ENCODE results near the gene DTL.

The DTL gene

DNA sequence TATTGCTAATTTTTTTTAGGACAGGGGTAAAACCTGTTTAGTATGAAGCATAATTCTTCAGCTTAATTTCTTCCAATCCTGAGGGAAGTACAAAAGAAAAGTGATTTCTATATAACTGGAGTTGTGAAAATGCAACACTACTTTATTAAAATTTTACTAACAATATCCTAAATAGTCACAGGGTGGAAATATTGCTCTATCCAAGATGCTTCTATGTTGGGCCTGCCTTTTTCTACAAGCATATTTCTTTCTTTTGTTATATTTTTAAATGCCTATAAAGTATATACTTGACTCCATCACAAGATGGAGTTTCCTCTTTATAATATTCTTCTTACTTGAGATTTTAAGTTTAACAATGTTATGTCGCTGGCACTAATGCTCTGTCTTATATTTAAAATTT, 37.9 kb downstream of the DTL start:
- H3K27ac ChIP-seq (ENCODE audit: low read length) = no peak overlapping the region
- no peaks in the 10 kb centered on the region for H3K4me1 ChIP-seq (ENCODE audit: control insufficient read depth in 1 of 2, insufficient read depth in 2 of 2, low read length in 2 of 2)
- H3K4me3 ChIP-seq (ENCODE audit: low read depth in 1 of 2, low read length in 2 of 2) = no peak overlapping the region
- H3K36me3 ChIP-seq (ENCODE audit: control insufficient read depth in 1 of 2, insufficient read depth in 2 of 2, low read length in 2 of 2) = no peaks in the 10 kb centered on the region
- H3K27me3 ChIP-seq (ENCODE audit: low read depth, low read length) = no peaks in the 10 kb centered on the region
- no peaks in the 10 kb centered on the region for H3K9me3 ChIP-seq (ENCODE audit: control insufficient read depth in 1 of 2, low read length in 2 of 2)

DNA sequence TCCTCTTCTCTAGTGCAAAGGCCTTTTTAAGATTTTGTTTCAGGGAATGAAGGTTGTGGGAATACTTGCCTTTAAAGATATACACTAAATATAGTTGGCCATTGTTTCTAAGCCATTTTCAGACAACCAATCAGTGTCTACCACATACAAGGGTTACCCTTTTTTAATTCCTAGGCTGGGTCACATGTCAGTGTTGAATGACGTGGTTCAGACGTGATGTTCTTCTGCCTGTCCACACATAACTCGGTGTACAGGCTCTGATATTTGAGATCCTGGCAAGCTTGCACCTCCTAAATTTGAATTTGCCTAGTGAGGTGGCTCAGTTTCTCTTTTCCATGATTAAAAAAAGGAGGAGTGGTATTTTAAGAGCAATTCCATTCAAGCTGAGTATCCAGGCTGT, 38.8 kb downstream of the DTL start:
- no peaks in the 10 kb centered on the region for H3K36me3 ChIP-seq (ENCODE audit: control insufficient read depth in 1 of 2, insufficient read depth in 2 of 2, low read length in 2 of 2)
- no peaks in the 10 kb centered on the region for H3K4me1 ChIP-seq (ENCODE audit: control insufficient read depth in 1 of 2, insufficient read depth in 2 of 2, low read length in 2 of 2)
- H3K4me3 ChIP-seq (ENCODE audit: low read depth in 1 of 2, low read length in 2 of 2) = no peak overlapping the region
- H3K27me3 ChIP-seq (ENCODE audit: low read depth, low read length) = no peaks in the 10 kb centered on the region
- no peak overlapping the region for H3K27ac ChIP-seq (ENCODE audit: low read length)
- H3K9me3 ChIP-seq (ENCODE audit: control insufficient read depth in 1 of 2, low read length in 2 of 2) = no peaks in the 10 kb centered on the region

DNA sequence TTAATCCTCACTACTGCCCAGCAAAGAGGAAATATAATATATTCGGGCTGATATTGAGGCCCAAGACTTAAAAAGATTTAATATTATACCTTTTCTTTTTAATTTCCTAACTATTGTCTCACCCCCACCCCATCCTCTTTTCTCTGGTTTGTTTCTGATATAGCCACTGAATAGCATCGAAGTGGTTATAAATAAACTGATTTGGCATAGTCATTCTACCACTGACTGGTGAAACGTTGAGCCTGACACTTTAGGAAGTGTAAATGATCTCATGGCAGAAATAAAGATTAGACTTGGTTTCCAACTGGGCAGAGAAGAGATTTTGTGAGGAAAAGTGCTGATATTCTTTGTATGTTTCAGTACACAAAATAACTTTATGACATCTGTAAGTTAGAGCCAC, 39.3 kb downstream of the DTL start:
- Histone ChIP-seq H3K27me3 (ENCODE audit: low read depth, low read length) (no peaks in the 10 kb centered on the region), H3K36me3 (ENCODE audit: control insufficient read depth in 1 of 2, insufficient read depth in 2 of 2, low read length in 2 of 2) (no peaks in the 10 kb centered on the region), H3K4me3 (ENCODE audit: low read depth in 1 of 2, low read length in 2 of 2) (no peak overlapping the region), H3K4me1 (ENCODE audit: control insufficient read depth in 1 of 2, insufficient read depth in 2 of 2, low read length in 2 of 2) (no peaks in the 10 kb centered on the region), H3K27ac (ENCODE audit: low read length) (no peak overlapping the region), H3K9me3 (ENCODE audit: control insufficient read depth in 1 of 2, low read length in 2 of 2) (no peaks in the 10 kb centered on the region)

DNA sequence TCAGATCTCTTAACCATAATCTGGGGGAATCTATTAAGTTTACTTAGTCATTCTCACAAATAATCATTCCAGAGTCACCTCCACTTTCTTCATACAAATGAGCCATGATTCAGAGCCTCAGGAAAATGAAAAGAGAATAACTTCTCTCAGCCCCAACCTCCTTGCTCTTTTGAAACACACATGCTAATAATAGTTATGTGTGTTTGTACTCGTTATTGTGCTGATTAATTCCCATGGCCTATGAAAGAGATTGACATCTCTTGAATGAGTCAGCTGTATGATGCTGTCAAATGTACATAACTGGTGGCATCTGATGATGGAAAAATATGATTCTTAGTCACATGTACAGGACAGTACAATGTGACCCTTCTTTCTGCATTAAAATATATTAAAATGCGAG, 41.5 kb downstream of the DTL start:
- no peak overlapping the region for H3K27ac ChIP-seq (ENCODE audit: low read length)
- H3K27me3 ChIP-seq (ENCODE audit: low read depth, low read length) = no peaks in the 10 kb centered on the region

DNA sequence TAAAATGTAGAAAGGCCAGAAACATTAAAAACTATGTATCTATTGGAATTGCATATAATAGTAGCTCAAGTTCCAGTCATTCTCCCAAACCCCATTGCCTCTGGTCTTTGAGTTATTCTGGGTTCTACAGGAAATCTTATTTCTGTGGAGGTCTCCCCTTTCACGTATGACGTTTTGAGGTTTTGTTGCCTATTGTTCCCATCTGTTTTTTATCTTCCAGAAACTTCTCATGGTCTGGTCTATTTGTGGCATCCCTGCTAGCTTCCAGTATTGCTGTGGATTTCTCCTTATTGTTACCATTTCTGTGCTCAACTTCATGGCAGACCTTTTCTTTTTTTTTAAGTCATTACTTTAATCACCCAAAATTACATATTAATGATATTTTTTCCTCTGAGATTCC, 43.3 kb downstream of the DTL start:
- H3K27me3 ChIP-seq (ENCODE audit: low read depth, low read length) = no peaks in the 10 kb centered on the region
- H3K4me1 ChIP-seq (ENCODE audit: control insufficient read depth in 1 of 2, insufficient read depth in 2 of 2, low read length in 2 of 2) = no peaks in the 10 kb centered on the region
- no peaks in the 10 kb centered on the region for H3K36me3 ChIP-seq (ENCODE audit: control insufficient read depth in 1 of 2, insufficient read depth in 2 of 2, low read length in 2 of 2)
- no peak overlapping the region for H3K27ac ChIP-seq (ENCODE audit: low read length)
- no peak overlapping the region for H3K4me3 ChIP-seq (ENCODE audit: low read depth in 1 of 2, low read length in 2 of 2)
- no peaks in the 10 kb centered on the region for H3K9me3 ChIP-seq (ENCODE audit: control insufficient read depth in 1 of 2, low read length in 2 of 2)

More for the DNA sequence above, 41.5 kb downstream of the DTL start:
- Histone ChIP-seq H3K36me3 (ENCODE audit: control insufficient read depth in 1 of 2, insufficient read depth in 2 of 2, low read length in 2 of 2) (no peaks in the 10 kb centered on the region), H3K4me3 (ENCODE audit: low read depth in 1 of 2, low read length in 2 of 2) (no peak overlapping the region), H3K9me3 (ENCODE audit: control insufficient read depth in 1 of 2, low read length in 2 of 2) (no peaks in the 10 kb centered on the region), H3K4me1 (ENCODE audit: control insufficient read depth in 1 of 2, insufficient read depth in 2 of 2, low read length in 2 of 2) (no peaks in the 10 kb centered on the region)

DNA sequence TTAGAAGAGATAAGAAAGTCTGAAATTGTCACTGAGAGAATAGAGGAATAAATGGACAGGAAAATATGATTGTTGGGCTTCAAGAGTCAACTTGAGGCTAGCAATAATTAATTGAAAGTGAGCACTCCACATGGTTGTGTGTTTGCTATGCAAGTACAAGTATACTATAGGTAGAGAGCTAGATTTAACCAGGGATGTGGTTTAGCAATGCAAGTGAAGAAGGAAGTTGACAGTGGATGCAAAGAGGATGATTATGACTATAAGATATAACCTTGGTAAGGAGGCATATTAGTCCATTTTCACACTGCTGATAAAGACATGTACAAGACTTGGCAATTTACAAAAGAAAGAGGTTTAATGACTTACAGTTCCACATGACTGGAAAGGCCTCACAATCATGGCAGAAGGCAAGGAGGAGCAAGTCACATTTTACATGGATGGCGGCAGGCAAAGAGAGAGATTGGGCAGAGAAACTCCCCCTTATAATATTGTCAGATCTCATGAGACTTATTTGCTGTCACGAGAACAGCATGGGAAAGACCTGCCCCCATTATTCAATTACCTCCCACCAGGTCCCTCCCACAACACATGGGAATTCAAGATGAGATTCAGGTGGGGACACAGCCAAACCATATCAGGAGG, 47.3 kb downstream of the DTL start:
- no peaks in the 10 kb centered on the region for H3K9me3 ChIP-seq (ENCODE audit: control insufficient read depth in 1 of 2, low read length in 2 of 2)
- no peak overlapping the region for H3K27ac ChIP-seq (ENCODE audit: low read length)
- H3K4me1 ChIP-seq (ENCODE audit: control insufficient read depth in 1 of 2, insufficient read depth in 2 of 2, low read length in 2 of 2) = no peaks in the 10 kb centered on the region
- no peaks in the 10 kb centered on the region for H3K36me3 ChIP-seq (ENCODE audit: control insufficient read depth in 1 of 2, insufficient read depth in 2 of 2, low read length in 2 of 2)
- H3K27me3 ChIP-seq (ENCODE audit: low read depth, low read length) = no peaks in the 10 kb centered on the region
- no peak overlapping the region for H3K4me3 ChIP-seq (ENCODE audit: low read depth in 1 of 2, low read length in 2 of 2)

DNA sequence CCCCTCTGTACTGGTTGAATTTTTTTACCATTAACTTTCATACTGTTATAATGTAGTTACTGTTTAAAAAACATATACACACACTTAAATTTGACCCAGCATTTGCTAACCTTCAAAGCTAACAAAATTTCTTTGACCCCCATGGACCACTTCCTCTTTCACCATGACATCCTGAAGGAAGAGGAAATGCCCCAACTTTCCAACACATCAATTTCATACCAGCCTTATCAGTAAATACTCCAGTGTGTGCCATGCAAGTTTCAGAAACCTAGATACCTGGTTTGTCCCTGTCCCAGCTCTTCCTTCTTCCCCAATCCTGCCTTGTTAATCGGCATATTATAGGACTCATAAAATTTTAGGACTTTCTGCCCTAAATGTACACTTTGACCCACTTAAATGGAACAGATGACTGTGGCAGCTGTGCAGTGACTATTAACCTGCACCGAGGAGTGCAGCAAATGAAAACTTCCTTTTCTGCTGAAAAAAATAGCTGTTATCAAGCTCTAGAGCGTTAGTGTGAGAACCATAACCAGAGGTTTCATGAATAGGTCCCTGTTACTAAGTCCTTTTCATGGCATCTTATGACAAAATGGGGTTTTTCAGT, 54.1 kb downstream of the DTL start:
- Histone ChIP-seq H3K9me3 (ENCODE audit: control insufficient read depth in 1 of 2, low read length in 2 of 2) (no peaks in the 10 kb centered on the region), H3K27me3 (ENCODE audit: low read depth, low read length) (no peaks in the 10 kb centered on the region), H3K4me1 (ENCODE audit: control insufficient read depth in 1 of 2, insufficient read depth in 2 of 2, low read length in 2 of 2) (no peaks in the 10 kb centered on the region), H3K4me3 (ENCODE audit: low read depth in 1 of 2, low read length in 2 of 2) (no peak overlapping the region), H3K36me3 (ENCODE audit: control insufficient read depth in 1 of 2, insufficient read depth in 2 of 2, low read length in 2 of 2) (no peaks in the 10 kb centered on the region), H3K27ac (ENCODE audit: low read length) (no peak overlapping the region)

DNA sequence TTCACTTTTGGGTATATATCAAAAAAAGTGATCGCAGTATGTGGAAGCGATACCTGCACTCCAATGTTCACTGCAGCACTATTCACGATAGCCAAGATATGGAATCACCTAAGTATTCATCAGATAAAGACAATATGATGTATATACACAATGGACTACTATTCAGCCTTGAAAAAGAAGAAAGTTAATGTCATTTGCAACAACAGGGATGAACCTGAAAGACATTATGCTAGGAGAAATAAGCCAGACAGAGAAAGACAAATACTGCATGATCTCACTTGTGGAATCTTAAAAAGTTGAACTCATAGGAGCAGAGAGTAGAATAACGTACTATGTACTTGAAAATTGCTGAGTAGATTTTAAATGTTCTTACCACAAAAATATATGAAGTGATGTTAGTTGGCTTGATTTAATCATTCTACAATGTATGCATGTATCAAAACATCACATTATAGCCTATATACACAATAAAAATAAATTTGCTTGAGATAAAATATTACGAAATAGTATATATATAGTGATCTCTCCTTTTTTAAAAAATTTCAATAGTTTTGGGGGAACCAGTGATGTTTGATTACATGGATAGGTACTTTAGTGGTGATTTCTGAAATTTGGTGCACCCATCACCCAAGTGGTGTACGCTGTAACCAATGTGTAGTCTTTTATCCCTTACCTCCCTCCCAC, 56.0 kb downstream of the DTL start:
- Histone ChIP-seq H3K4me1 (ENCODE audit: control insufficient read depth in 1 of 2, insufficient read depth in 2 of 2, low read length in 2 of 2) (no peaks in the 10 kb centered on the region), H3K36me3 (ENCODE audit: control insufficient read depth in 1 of 2, insufficient read depth in 2 of 2, low read length in 2 of 2) (no peaks in the 10 kb centered on the region), H3K27me3 (ENCODE audit: low read depth, low read length) (no peaks in the 10 kb centered on the region), H3K27ac (ENCODE audit: low read length) (no peak overlapping the region), H3K9me3 (ENCODE audit: control insufficient read depth in 1 of 2, low read length in 2 of 2) (no peaks in the 10 kb centered on the region), H3K4me3 (ENCODE audit: low read depth in 1 of 2, low read length in 2 of 2) (no peak overlapping the region)

DNA sequence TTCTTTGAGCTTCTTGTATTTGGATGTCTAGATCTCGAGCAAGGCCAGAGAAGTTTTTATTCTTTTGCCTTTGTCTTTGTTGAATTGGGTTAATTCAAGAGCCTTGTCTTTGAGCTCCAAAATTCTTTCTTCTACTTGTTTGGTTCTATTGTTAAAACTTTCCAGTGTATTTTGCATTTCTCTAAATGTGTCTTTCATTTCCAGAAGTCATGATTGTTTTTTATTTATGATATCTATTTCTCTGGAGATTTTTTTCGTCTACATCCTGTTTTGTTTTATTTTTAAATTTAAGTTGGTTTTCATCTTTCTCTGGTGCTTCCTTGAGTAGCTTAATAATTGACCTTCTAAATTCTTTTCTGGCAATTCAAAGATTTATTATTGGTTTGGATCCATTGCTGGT, 61.8 kb downstream of the DTL start:
- no peak overlapping the region for H3K27ac ChIP-seq (ENCODE audit: low read length)
- no peak overlapping the region for H3K4me3 ChIP-seq (ENCODE audit: low read depth in 1 of 2, low read length in 2 of 2)
- H3K36me3 ChIP-seq (ENCODE audit: control insufficient read depth in 1 of 2, insufficient read depth in 2 of 2, low read length in 2 of 2) = no peaks in the 10 kb centered on the region
- peaks cover 0 to 4% of the 10 kb centered on the region in 2 donors for H3K9me3 ChIP-seq (ENCODE audit: control insufficient read depth in 1 of 2, low read length in 2 of 2)
- no peaks in the 10 kb centered on the region for H3K27me3 ChIP-seq (ENCODE audit: low read depth, low read length)
- H3K4me1 ChIP-seq (ENCODE audit: control insufficient read depth in 1 of 2, insufficient read depth in 2 of 2, low read length in 2 of 2) = no peaks in the 10 kb centered on the region

DNA sequence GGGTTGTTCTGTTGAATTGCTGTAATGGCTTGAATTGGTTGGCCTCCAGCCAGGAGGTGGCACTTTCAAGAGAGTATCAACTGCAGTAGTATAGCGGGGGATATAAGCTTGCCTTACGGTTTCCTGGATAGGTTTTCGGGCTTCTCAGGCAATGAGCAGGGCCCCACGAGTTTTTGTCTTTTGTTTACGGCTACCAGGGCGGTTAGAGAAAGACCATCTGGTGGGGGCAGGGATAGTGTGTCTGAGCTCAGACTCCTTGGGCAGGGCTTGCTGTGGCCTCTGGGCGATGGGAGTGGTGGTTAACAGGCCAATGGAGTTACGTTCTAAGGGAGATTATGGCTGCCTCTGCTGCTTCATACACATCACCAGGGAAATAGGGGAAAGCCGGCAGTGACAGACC, 62.8 kb downstream of the DTL start:
- Histone ChIP-seq H3K4me3 (ENCODE audit: low read depth in 1 of 2, low read length in 2 of 2) (no peak overlapping the region), H3K36me3 (ENCODE audit: control insufficient read depth in 1 of 2, insufficient read depth in 2 of 2, low read length in 2 of 2) (no peaks in the 10 kb centered on the region), H3K27ac (ENCODE audit: low read length) (no peak overlapping the region), H3K9me3 (ENCODE audit: control insufficient read depth in 1 of 2, low read length in 2 of 2) (peaks cover 0 to 4% of the 10 kb centered on the region in 2 donors), H3K27me3 (ENCODE audit: low read depth, low read length) (no peaks in the 10 kb centered on the region), H3K4me1 (ENCODE audit: control insufficient read depth in 1 of 2, insufficient read depth in 2 of 2, low read length in 2 of 2) (no peaks in the 10 kb centered on the region)

DNA sequence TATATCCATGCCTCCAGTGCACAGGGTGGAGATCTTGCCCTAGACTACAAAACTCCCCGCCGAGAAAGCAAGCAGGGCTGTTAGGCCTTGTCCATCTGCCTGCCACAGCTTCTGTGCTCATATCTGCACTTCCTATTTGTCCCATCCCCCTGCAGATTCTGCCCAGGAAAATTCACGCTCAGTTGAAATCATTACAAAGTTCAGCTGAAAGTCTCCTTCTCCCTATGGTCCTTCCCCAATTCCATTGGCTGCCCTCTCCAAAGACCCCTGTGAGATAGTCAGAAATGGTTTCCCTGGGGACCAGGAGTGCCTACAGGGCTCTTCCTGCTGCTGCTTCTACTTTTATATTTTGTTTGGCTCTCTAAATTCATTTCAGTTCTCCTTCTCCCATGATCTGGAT, 63.2 kb downstream of the DTL start:
- peaks cover 0 to 4% of the 10 kb centered on the region in 2 donors for H3K9me3 ChIP-seq (ENCODE audit: control insufficient read depth in 1 of 2, low read length in 2 of 2)
- H3K36me3 ChIP-seq (ENCODE audit: control insufficient read depth in 1 of 2, insufficient read depth in 2 of 2, low read length in 2 of 2) = no peaks in the 10 kb centered on the region
- no peak overlapping the region for H3K4me3 ChIP-seq (ENCODE audit: low read depth in 1 of 2, low read length in 2 of 2)

More for the DNA sequence above, 63.2 kb downstream of the DTL start:
- H3K4me1 ChIP-seq (ENCODE audit: control insufficient read depth in 1 of 2, insufficient read depth in 2 of 2, low read length in 2 of 2) = no peaks in the 10 kb centered on the region
- H3K27ac ChIP-seq (ENCODE audit: low read length) = no peak overlapping the region
- no peaks in the 10 kb centered on the region for H3K27me3 ChIP-seq (ENCODE audit: low read depth, low read length)

Measured in muscle layer of duodenum (tissue), 2 donors.